GM13977 (cell line): ENCODE results near the gene CDH13.

Source experiments
- DNase-seq: peaks from one replicate; pipeline ENCODE4 v3.0.0; 2012; ENCODE audit warnings: low spot score
- CTCF ChIP-seq: IDR thresholded peaks from 2 replicates; pipeline ENCODE4 v1.5.1; 2012; ENCODE audit warnings: mild to moderate bottlenecking, control low read depth; ENCODE audit not compliant: insufficient read depth; ENCODE audit errors: extremely low read depth, missing control alignments
- in situ Hi-C: fragments of 300-500 bp; cut with MboI; formaldehyde crosslinking; loops from one replicate; pipeline ENCODE4 v1.12.0; 2022; ENCODE audit warnings: low sequenced_read_pairs, low pct_unique_long_range_greater_than_20kb, mixed read lengths, inconsistent platforms; ENCODE audit not compliant: unreplicated experiment

CDH13 gene

GRCh38 chr16:82783933-82784572 lies 157.3 kb downstream of the CDH13 start:
- in situ Hi-C loops, result no loop called here
- TF ChIP-seq CTCF, result no peak
- no peak for DNase-seq

DNA sequence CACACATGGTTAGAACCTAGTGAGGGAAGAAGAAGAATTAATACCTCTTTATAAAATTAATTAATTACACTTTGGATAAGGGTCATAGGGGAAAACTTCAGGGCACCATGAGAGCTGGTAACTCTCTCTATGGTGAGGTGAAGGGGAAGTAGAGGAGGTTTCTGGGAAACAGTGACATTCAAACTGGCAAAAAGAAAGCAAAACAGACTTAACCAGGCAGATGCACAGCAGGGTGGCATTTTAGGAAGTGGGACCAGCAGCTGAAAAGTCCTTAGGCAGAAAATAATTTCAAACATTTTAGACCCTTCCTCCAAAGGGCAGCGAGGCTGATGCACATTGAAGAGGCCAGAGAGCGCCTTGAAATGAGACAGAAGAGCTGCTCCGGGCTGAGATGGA lies 157.8 kb downstream of the CDH13 start:
- in situ Hi-C loops, result no loop called here
- no peak for TF ChIP-seq CTCF
- no peak for DNase-seq

- no peak for TF ChIP-seq CTCF
- no peak for DNase-seq
- in situ Hi-C loops, result no loop called here
Measured at GRCh38 chr16:82788225-82788624, 161.5 kb downstream of the CDH13 start.

DNA sequence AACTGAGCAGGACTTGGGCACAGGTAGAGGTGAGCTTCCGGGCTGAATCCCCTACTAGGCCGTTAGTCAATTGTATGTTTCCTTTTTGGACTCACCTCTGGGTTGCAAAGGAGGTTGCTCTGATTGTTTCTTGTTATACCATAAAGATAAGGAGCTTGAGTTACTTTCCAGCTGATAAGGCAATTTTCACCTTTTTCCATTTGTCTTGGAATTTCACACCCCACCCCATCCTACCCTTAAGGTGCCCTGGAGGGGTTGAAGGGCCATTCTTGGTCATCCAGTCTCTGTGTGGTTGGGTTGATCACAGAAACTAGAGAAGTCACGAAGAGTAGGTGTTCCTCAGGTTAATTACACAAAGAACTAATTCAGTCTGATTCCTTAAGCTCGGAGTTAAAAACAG lies 162.2 kb downstream of the CDH13 start:
- no peak for TF ChIP-seq CTCF
- DNase-seq, result no peak
- in situ Hi-C loops, result no loop called here

DNA sequence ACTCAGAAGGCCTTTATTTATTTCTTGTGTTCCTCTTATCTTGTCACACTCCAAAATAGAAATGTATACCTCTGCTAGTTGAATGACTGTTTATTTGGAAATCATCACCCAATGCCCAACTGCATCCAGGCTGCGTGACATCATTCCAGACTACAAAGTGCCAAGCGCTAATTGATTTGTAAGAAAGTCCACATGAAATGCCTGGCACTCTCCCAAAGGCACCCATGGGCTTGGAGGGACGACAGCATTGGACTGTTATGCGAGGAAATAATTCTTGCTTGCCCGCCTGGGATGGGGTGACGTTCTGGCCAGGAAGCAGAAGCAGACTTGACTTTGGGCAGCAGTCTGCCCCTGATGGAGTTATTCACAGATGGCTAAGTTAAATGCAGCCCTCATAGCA lies 165.9 kb downstream of the CDH13 start:
- no peak for TF ChIP-seq CTCF
- in situ Hi-C loops, result no loop called here
- no peak for DNase-seq

DNA sequence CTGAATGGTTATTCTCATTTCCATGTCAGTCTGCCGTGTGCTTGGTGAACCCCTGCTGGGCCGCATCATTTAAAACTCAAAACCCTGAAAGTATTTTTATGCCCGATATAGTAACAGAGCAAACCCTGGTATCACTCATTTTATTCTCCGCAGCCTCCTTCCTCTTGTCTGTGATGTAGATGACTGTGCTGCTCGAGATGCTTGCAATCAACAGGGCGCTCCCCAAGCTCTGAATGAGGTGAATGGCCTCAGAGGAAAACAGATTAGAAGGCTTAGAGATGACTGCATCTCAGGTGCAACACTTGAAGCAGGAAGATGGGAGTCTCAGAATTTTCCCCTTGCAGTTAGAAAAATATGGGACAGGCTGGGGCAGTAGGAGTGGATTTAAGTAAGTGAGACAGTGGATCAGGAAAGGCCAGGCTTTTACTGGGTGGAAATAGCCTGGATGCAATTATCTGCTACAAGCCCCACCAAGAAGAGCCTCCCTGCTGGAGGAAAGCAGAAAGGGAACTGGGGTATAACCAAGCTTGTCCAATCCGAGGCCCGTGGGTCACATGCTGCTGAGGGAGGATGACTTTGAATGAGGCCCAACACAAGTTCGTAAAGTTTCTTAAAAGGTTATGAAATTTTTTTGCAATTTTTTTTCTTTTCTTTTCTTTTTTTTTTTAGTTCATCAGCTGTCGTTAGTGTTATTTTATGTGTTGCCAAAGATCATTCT lies 166.9 kb downstream of the CDH13 start:
- in situ Hi-C loops, result no loop called here
- no peak for DNase-seq
- TF ChIP-seq CTCF, result no peak

DNA sequence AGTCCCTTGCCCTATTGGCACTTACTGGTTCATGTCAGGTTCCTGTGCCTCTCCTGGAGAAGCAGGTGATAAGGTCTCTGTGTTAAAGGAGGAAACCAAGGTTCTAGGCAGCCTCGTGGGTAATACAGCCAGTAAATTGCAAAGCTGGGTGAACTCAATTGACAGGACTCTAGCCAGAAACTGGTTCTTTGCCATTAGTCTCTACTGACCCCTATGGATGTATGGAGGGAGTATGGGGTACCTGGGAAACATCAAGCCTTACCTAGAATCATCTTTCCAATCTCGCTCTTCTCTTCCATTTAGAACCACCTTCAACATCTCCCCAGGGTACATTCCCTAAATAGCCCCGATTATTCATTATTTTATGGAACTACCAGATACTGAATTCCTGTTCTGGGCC lies 169.3 kb downstream of the CDH13 start:
- in situ Hi-C loops, result no loop called here
- no peak for TF ChIP-seq CTCF

More for the DNA sequence above, 169.3 kb downstream of the CDH13 start:
- no peak for DNase-seq
